ENCODE data around the gene MZF1. TPM values are rescaled to one million over a fixed set of nuclear protein-coding genes. Genes with fewer than 3 reads are reported as not detected.
A peak's percentile ranks its signal among the peaks of the same experiment; 100 is the strongest.

MZF1 gene
- total RNA-seq, 1 experiment from 2014 or later: 50.7 TPM

- intact Hi-C loops (cut with micrococcal nuclease): no loop called here
- Mint-ChIP-seq H3K27ac (ENCODE audit: low read depth, unreplicated experiment) (no peak overlapping the region), H3K36me3 (ENCODE audit: insufficient read depth, unreplicated experiment) (no peaks in the 10 kb centered on the region), H3K27me3 (ENCODE audit: insufficient read depth, unreplicated experiment) (peaks cover 32% of the 10 kb centered on the region), H3K4me1 (ENCODE audit: insufficient read depth, unreplicated experiment) (no peaks in the 10 kb centered on the region), H3K9me3 (ENCODE audit: unreplicated experiment) (no peaks in the 10 kb centered on the region), H3K4me3 (ENCODE audit: unreplicated experiment) (no peak overlapping the region)
- no TSS peak for BruUV-seq (replicated peaks)
- DNase-seq (ENCODE audit: unreplicated experiment): no peak
- TF ChIP-seq CTCF (IDR thresholded peaks at IDR 0.05; ENCODE audit: unreplicated experiment): no peak
- POLR2A ChIA-PET: interaction anchor here (0.7 to 3.4 kb wide), 2 partner anchors 11 to 23 kb away, joined by 3 to 20 read pairs; partner anchors contain the start of gene ZBTB45
- CTCF ChIA-PET: interaction anchor here (0.6 to 1.9 kb wide), 2 partner anchors 12 to 48 kb away, joined by 3 to 7 read pairs; partner anchors contain the start of gene ZBTB45
Observed at GRCh38 chr19:58531034-58531840, 41.9 kb downstream of the MZF1 start.

GRCh38 chr19:58529405-58529804 is 43.7 kb downstream of the MZF1 start:
- Mint-ChIP-seq H3K4me3 (ENCODE audit: unreplicated experiment) (no peak overlapping the region), H3K27me3 (ENCODE audit: insufficient read depth, unreplicated experiment) (peaks cover 32% of the 10 kb centered on the region), H3K36me3 (ENCODE audit: insufficient read depth, unreplicated experiment) (no peaks in the 10 kb centered on the region), H3K27ac (ENCODE audit: low read depth, unreplicated experiment) (no peak overlapping the region), H3K4me1 (ENCODE audit: insufficient read depth, unreplicated experiment) (no peaks in the 10 kb centered on the region), H3K9me3 (ENCODE audit: unreplicated experiment) (no peaks in the 10 kb centered on the region)
- ChIA-PET CTCF (interaction anchor here (1.8 kb wide), 1 partner anchor 9 kb away, joined by 7 read pairs; no protein-coding TSS in a partner anchor), POLR2A (interaction anchor here (0.8 to 1.0 kb wide), 2 partner anchors 14 to 15 kb away, joined by 3 to 4 read pairs; partner anchors contain the start of gene TRIM28)
- no TSS peak for BruUV-seq (replicated peaks)
- TF ChIP-seq CTCF (IDR thresholded peaks at IDR 0.05; ENCODE audit: unreplicated experiment): no peak
- DNase-seq (ENCODE audit: unreplicated experiment): no peak
- intact Hi-C loops (cut with micrococcal nuclease): no loop called here

GRCh38 chr19:58522709-58523108 is 50.4 kb downstream of the MZF1 start:
- Mint-ChIP-seq H3K36me3 (ENCODE audit: insufficient read depth, unreplicated experiment) (peaks cover 23% of the 10 kb centered on the region), H3K9me3 (ENCODE audit: unreplicated experiment) (no peaks in the 10 kb centered on the region), H3K4me3 (ENCODE audit: unreplicated experiment) (no peak overlapping the region), H3K27ac (ENCODE audit: low read depth, unreplicated experiment) (no peak overlapping the region), H3K27me3 (ENCODE audit: insufficient read depth, unreplicated experiment) (no peaks in the 10 kb centered on the region), H3K4me1 (ENCODE audit: insufficient read depth, unreplicated experiment) (peaks cover 19% of the 10 kb centered on the region)
- no peak for DNase-seq (ENCODE audit: unreplicated experiment)
- POLR2A ChIA-PET: interaction anchor here (1.0 to 6.7 kb wide), 3 partner anchors 23 to 36 kb away, joined by 3 to 194 read pairs (median 166); partner anchors contain the start of genes CHMP2A, TRIM28 and UBE2M
- TF ChIP-seq CTCF (IDR thresholded peaks at IDR 0.05; ENCODE audit: unreplicated experiment): no peak
- intact Hi-C loops (cut with micrococcal nuclease): no loop called here
- BruUV-seq (replicated peaks): no TSS peak
- CTCF ChIA-PET: interaction anchor here (0.5 to 1.4 kb wide), 2 partner anchors 9 to 59 kb away, joined by 3 to 4 read pairs; no protein-coding TSS in a partner anchor

- BruUV-seq (replicated peaks): no TSS peak
- Mint-ChIP-seq H3K27me3 (ENCODE audit: insufficient read depth, unreplicated experiment) (no peaks in the 10 kb centered on the region), H3K9me3 (ENCODE audit: unreplicated experiment) (no peaks in the 10 kb centered on the region), H3K4me3 (ENCODE audit: unreplicated experiment) (peak overlapping the region; percentile 83), H3K27ac (ENCODE audit: low read depth, unreplicated experiment) (peak overlapping the region; percentile 23), H3K36me3 (ENCODE audit: insufficient read depth, unreplicated experiment) (peaks cover 28% of the 10 kb centered on the region), H3K4me1 (ENCODE audit: insufficient read depth, unreplicated experiment) (peaks cover 19% of the 10 kb centered on the region)
- no peak for TF ChIP-seq CTCF (IDR thresholded peaks at IDR 0.05; ENCODE audit: unreplicated experiment)
- CTCF ChIA-PET: interaction anchor here (0.5 to 5.7 kb wide), 6 partner anchors 8 to 212 kb away, joined by 3 to 43 read pairs (median 8); partner anchors contain the start of genes CHMP2A and TRIM28
- POLR2A ChIA-PET: interaction anchor here (2.7 to 6.7 kb wide), 4 partner anchors 24 to 46 kb away, joined by 13 to 194 read pairs (median 122); partner anchors contain the start of genes CHMP2A, TRIM28, UBE2M and ZNF446
- no peak for DNase-seq (ENCODE audit: unreplicated experiment)
- intact Hi-C loops (cut with micrococcal nuclease): no loop called here
Observed at GRCh38 chr19:58521651-58522050, 51.5 kb downstream of the MZF1 start.

All from MCF 10A (cell line).